HUDEP-2 (cell line): Measurements from ENCODE around the gene MRGPRX1.
A peak's percentile ranks its signal among the peaks of the same experiment; 100 is the strongest.
"Not testable (repeated sequence)": the region's sequence is repeated elsewhere in the genome, so short reads cannot be mapped to it uniquely, and the experiment has no call there.

ENCODE experiments used
- DNase-seq, 76 experiments: peaks; one replicate each; lab custom pipeline; 2025; ENCODE audit not compliant: unreplicated experiment in 76 of 76; lab: John Stamatoyannopoulos, UW

MRGPRX1 gene

GRCh38 chr11:18939314-18939713, at the start of gene MRGPRX1:
TSS of gene MRGPRX1 (minus strand) at chr11:18939414. CDS start at chr11:18934784, 4,630 bp downstream.
- no peak for DNase-seq

GRCh38 chr11:18987454-18988231, 48.4 kb upstream of the MRGPRX1 start:
- DNase-seq: no peak

- no peak for DNase-seq
Observed at GRCh38 chr11:18986744-18987143, 47.5 kb upstream of the MRGPRX1 start.

GRCh38 chr11:18981897-18982296, 42.7 kb upstream of the MRGPRX1 start:
- DNase-seq: no peak

- DNase-seq: no peak
Observed at GRCh38 chr11:18974192-18974591, 35.0 kb upstream of the MRGPRX1 start.

- DNase-seq: no peak
Observed at GRCh38 chr11:18972336-18972735, 33.1 kb upstream of the MRGPRX1 start.

- DNase-seq: no peak
Observed at GRCh38 chr11:18969720-18970119, 30.5 kb upstream of the MRGPRX1 start.

GRCh38 chr11:18958221-18958910, 19.2 kb upstream of the MRGPRX1 start:
- no peak for DNase-seq

GRCh38 chr11:18956630-18957029, 17.4 kb upstream of the MRGPRX1 start:
- DNase-seq: no peak

- no peak for DNase-seq
Observed at GRCh38 chr11:18936002-18936673, 3.1 kb downstream of the MRGPRX1 start.

GRCh38 chr11:18934195-18934814, 4.9 kb downstream of the MRGPRX1 start:
- DNase-seq: no peak

- DNase-seq: no peak
Observed at GRCh38 chr11:18927550-18928322, 11.5 kb downstream of the MRGPRX1 start.

GRCh38 chr11:18925426-18925825, 13.8 kb downstream of the MRGPRX1 start:
- DNase-seq: not testable (repeated sequence)

- no peak for DNase-seq
Observed at GRCh38 chr11:18912883-18913282, 26.3 kb downstream of the MRGPRX1 start.

- no peak for DNase-seq
Observed at GRCh38 chr11:18907391-18907790, 31.8 kb downstream of the MRGPRX1 start.

GRCh38 chr11:18900637-18901036, 38.6 kb downstream of the MRGPRX1 start:
- DNase-seq: not testable (repeated sequence)

GRCh38 chr11:18900151-18900611, 39.0 kb downstream of the MRGPRX1 start:
- not testable (repeated sequence) for DNase-seq

GRCh38 chr11:18891712-18892111, 47.5 kb downstream of the MRGPRX1 start:
- not testable (repeated sequence) for DNase-seq

- peak in 1 of 76 experiments; percentile 1 for DNase-seq
Observed at GRCh38 chr11:18890615-18891014, 48.6 kb downstream of the MRGPRX1 start.
